CMK (cell line): Measurements from ENCODE around the gene MCU.
"Not testable (repeated sequence)": the region's sequence is repeated elsewhere in the genome, so short reads cannot be mapped to it uniquely, and the experiment has no call there.

Experiments used
- DNase-seq: peaks from one replicate; pipeline ENCODE4 v3.0.0-alpha.2; 2010; ENCODE audit warnings: low read depth

MCU gene

GRCh38 chr10:72691863-72692743 lies at the start of gene MCU:
Gene MCU, plus strand, starts transcription at chr10:72692143. Its CDS starts 9 bp downstream, at chr10:72692152.
- DNase-seq = peak; percentile 94

- no peak for DNase-seq
These were observed 49.6 kb upstream of the MCU start for GRCh38 chr10:72642318-72642717.

- DNase-seq = no peak
These were observed 46.6 kb upstream of the MCU start for GRCh38 chr10:72645263-72645858.

GRCh38 chr10:72646971-72647370 lies 45.0 kb upstream of the MCU start:
- DNase-seq = not testable (repeated sequence)

- no peak for DNase-seq
These were observed 43.6 kb upstream of the MCU start for GRCh38 chr10:72648301-72648700.

- no peak for DNase-seq
These were observed 42.7 kb upstream of the MCU start for GRCh38 chr10:72649291-72649690.

- no peak for DNase-seq
These were observed 38.4 kb upstream of the MCU start for GRCh38 chr10:72653383-72654096.

GRCh38 chr10:72654720-72655119 lies 37.2 kb upstream of the MCU start:
- DNase-seq = no peak

GRCh38 chr10:72658696-72659400 lies 33.1 kb upstream of the MCU start:
- DNase-seq = no peak

GRCh38 chr10:72659694-72660093 lies 32.2 kb upstream of the MCU start:
- DNase-seq = no peak

- no peak for DNase-seq
These were observed 31.7 kb upstream of the MCU start for GRCh38 chr10:72660220-72660619.

- no peak for DNase-seq
These were observed 30.5 kb upstream of the MCU start for GRCh38 chr10:72661431-72661830.

GRCh38 chr10:72663971-72664370 lies 28.0 kb upstream of the MCU start:
- DNase-seq = no peak

GRCh38 chr10:72665925-72666324 lies 26.0 kb upstream of the MCU start:
- DNase-seq = no peak

GRCh38 chr10:72667207-72667864 lies 24.6 kb upstream of the MCU start:
- no peak for DNase-seq

GRCh38 chr10:72673280-72673679 lies 18.7 kb upstream of the MCU start:
- DNase-seq = no peak

- DNase-seq = not testable (repeated sequence)
These were observed 17.8 kb upstream of the MCU start for GRCh38 chr10:72674174-72674573.

- no peak for DNase-seq
These were observed 12.1 kb upstream of the MCU start for GRCh38 chr10:72679838-72680241.

GRCh38 chr10:72682638-72683037 lies 9.3 kb upstream of the MCU start:
- DNase-seq = peak; percentile 96

- no peak for DNase-seq
These were observed 6.5 kb upstream of the MCU start for GRCh38 chr10:72685264-72685921.

- DNase-seq = not testable (repeated sequence)
These were observed 5.5 kb upstream of the MCU start for GRCh38 chr10:72686430-72686829.
